ENCODE measurements around the gene TMEM234.

Gene TMEM234

GRCh38 chr1:32257227-32257508 is 35.0 kb upstream of the TMEM234 start:
- Histone ChIP-seq H3K36me3 (no peaks in the 10 kb centered on the region), H3K4me3 (ENCODE audit: low read depth, low read length) (no peak overlapping the region), H3K27me3 (no peaks in the 10 kb centered on the region), H3K9me3 (no peaks in the 10 kb centered on the region), H3K4me1 (no peaks in the 10 kb centered on the region)
- no peak for TF ChIP-seq CTCF (IDR thresholded peaks at IDR 0.05; ENCODE audit: low read depth, low read length)
- DNase-seq: no peak

GRCh38 chr1:32256473-32257226 is 34.5 kb upstream of the TMEM234 start:
- DNase-seq: no peak
- Histone ChIP-seq H3K36me3 (no peaks in the 10 kb centered on the region), H3K4me1 (no peaks in the 10 kb centered on the region), H3K9me3 (no peaks in the 10 kb centered on the region), H3K4me3 (ENCODE audit: low read depth, low read length) (no peak overlapping the region), H3K27me3 (no peaks in the 10 kb centered on the region)
- no peak for TF ChIP-seq CTCF (IDR thresholded peaks at IDR 0.05; ENCODE audit: low read depth, low read length)

- Histone ChIP-seq H3K27me3 (no peaks in the 10 kb centered on the region), H3K36me3 (no peaks in the 10 kb centered on the region), H3K4me3 (ENCODE audit: low read depth, low read length) (no peak overlapping the region), H3K4me1 (no peaks in the 10 kb centered on the region), H3K9me3 (no peaks in the 10 kb centered on the region)
- DNase-seq: no peak
- no peak for TF ChIP-seq CTCF (IDR thresholded peaks at IDR 0.05; ENCODE audit: low read depth, low read length)
Measured at GRCh38 chr1:32255072-32256071, 33.2 kb upstream of the TMEM234 start.

- Histone ChIP-seq H3K9me3 (no peaks in the 10 kb centered on the region), H3K36me3 (no peaks in the 10 kb centered on the region), H3K27me3 (no peaks in the 10 kb centered on the region), H3K4me1 (no peaks in the 10 kb centered on the region), H3K4me3 (ENCODE audit: low read depth, low read length) (no peak within 1 kb of the TSS)
- no peak for TF ChIP-seq CTCF (IDR thresholded peaks at IDR 0.05; ENCODE audit: low read depth, low read length)
- no peak for DNase-seq
Measured at GRCh38 chr1:32250893-32251716, 29.0 kb upstream of the TMEM234 start, which contains the start of gene LCK. Gene LCK, plus strand, starts transcription at chr1:32251265. Its CDS starts 23,065 bp downstream, at chr1:32274330.

GRCh38 chr1:32249831-32250525 is 27.8 kb upstream of the TMEM234 start:
- no peaks in the 10 kb centered on the region for H3K27me3 ChIP-seq
- H3K4me3 ChIP-seq (ENCODE audit: low read depth, low read length): no peak overlapping the region
- TF ChIP-seq CTCF (IDR thresholded peaks at IDR 0.05; ENCODE audit: low read depth, low read length): no peak
- no peaks in the 10 kb centered on the region for H3K9me3 ChIP-seq
- no peaks in the 10 kb centered on the region for H3K4me1 ChIP-seq
- no peak for DNase-seq
- H3K36me3 ChIP-seq: no peaks in the 10 kb centered on the region
